ENCODE results near the gene SEPTIN3.
A peak's percentile ranks its signal among the peaks of the same experiment; 100 is the strongest.
"Not testable (repeated sequence)": the region's sequence is repeated elsewhere in the genome, so short reads cannot be mapped to it uniquely, and the experiment has no call there.

Gene SEPTIN3

DNA sequence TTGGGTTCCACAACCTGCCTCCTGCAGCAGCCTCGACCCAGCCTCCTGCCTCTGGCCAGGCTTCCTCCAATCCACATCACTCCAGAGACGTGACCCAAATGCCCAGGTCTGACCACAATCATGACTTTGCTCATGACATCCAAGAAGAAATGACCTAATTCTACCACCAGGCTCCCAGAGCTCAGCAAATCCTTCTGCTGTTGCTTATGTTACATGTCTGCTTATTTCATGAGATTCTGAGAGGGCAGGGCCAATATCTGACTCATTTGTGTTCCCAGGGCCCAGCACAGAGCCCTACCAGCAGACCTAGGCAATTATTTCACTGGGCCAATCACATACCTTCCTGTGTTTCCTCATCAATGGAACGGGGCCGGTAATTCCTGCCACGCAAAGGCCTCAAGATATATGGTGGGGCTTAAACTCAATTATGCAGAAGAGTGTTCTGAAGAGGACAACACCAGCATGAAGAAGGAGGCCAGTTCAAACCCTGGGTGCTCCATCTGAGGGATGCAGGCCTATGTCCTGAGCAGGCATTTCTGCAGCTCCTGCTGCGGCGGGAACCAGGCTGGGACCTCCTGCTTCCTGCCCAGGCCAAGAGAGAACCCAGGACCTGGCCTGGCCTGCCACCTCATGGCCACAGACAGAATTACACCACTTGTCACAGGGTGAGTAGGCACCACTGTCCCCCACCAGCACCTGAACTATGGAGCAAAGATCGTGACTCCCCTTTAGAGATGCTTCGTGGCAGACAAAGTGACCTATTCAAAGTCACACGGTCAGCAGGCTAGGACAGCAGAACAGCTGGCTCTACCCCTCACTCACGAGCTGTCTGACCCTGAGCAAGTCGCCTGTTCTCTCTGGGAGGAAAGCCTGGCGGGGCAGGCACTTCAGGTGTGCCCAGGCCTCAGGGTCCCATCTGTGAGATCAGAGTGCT is 28.1 kb upstream of the SEPTIN3 start:
- DNase-seq: peak; percentile 85

DNA sequence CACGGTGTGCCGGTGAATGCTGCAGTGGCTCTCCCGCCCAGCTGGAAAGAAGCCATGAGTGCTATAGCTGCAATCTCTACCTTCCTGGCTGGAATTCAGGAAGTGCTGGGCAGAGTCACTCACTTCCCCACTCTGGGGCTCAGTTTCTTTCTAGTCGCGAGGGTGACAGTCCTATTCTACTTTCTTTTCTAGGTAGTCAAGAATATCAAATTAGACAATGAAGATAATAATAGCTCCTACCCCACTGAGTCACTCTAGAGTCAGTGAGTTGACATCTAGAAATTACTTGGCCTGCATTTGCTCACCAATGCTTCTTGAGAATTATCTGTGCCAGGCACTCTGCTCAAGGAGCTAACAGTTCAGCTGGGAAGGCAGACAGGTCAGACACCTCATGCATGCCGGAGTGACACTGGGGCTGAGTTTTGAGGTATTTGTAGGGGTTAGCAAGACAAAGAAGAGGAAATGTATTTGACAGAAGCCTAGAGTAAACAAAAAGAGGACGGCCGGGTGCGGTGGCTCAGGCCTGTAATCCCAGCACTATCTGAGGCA is 25.5 kb upstream of the SEPTIN3 start:
- DNase-seq: no peak

DNA sequence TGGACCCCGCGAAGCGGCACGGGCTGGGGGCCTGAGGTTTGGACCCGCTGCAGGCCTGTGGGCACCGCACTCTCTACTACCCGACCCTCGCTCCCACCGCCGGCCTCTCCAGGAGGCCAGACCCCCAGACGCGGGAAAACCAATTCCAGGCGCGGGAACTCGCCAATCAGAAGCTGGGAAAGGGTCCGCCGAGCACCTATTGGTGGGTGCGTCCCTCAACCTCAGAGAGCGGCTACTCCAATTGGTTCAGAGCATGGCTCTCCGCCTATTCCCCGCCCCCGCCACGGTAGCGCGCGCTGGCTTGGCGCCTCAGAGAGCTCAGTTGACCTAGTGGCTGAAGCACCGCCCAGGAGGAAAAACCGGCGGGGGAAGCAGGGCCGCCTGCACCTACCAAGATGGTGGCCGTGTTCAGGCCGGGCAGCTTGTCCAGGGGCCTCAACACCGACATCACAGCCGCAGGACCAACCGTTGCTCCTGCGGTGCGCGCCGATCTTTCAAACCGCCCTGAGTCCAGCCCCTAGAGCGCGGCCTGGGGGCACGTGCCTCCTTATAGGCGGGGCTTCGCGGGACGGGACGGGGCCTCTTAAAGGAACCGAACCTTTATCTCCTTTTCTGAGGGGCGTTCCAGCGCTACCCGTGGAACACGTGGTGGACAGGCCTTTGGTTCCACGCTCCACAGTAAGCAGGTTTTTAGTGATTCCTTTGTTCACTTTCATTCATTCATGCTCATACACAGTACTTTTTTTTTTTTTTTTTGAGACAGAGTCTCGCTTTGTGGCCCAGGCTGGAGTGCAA is 22.4 kb upstream of the SEPTIN3 start, which contains the start of gene CENPM:
TSS of gene CENPM (minus strand) at position 524 of the 795 bp plus-strand sequence. CDS start at position 448, 76 bp downstream.
- DNase-seq: peak; percentile 81

DNA sequence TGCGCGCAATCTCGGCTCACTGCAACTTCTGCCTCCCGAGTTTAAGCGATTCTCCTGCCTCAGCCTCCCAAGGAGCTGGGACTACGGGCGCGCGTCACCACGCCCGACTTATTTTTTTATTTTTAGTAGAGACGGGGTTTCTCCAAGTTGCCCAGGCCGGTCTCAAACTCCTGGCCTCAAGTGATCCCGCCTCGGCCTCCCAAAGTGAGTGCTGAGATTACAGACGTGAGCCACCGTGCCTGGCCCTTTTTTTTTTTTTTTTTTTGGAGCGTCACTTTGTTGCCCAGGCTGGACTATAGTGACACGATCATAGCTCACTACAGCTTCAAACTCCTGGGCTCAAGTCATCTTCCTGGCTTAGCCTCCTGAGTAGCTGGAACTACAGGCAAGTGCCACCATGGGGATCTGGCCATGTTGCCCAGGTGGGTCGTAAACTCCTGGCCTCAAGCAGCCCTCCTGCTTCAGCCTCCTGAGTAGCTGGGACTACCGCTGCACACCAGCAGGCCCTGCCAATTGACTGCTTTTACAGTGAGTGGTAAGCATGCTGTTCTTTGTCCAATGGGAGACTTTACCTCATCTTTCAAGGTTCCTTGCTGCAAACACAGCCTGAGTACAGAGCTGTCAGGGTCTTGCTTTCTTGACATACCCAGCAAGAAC is 21.7 kb upstream of the SEPTIN3 start:
- DNase-seq: no peak

DNA sequence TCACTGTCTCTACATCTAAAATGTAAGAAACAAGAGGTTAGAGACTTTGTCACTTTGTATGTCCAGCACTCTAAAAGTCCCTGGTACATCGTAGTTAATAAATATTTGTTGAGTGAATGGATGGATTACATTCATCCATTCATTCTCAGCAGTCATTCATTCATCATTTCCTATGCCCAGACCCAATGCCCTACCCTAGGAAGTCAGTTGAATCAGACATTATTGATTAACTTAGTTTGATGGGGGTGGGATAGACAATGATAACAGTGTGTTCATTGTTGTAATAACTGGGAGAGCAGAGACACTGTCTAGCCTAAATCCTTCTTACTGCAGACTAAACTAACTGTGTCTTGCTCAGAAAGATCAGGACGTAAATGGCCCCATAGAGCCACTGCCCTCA is 21.1 kb upstream of the SEPTIN3 start:
- no peak for DNase-seq

DNA sequence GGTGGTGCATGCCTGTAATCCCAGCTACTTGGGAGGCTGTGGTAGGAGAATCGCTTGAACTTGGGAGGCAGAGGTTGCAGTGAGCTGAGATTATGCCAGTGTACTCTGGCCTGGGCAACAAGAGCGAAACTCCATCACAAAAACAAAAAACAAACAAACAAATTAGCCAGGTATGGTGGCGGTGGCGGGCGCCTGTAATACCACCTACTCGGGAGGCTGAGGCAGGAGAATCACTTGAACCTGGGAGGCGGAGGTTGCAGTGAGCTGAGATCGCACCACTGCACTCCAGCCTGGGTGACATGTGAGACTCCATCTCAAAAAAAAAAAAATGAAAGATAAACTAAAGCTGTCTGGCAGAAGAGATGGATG is 20.3 kb upstream of the SEPTIN3 start:
- not testable (repeated sequence) for DNase-seq

DNA sequence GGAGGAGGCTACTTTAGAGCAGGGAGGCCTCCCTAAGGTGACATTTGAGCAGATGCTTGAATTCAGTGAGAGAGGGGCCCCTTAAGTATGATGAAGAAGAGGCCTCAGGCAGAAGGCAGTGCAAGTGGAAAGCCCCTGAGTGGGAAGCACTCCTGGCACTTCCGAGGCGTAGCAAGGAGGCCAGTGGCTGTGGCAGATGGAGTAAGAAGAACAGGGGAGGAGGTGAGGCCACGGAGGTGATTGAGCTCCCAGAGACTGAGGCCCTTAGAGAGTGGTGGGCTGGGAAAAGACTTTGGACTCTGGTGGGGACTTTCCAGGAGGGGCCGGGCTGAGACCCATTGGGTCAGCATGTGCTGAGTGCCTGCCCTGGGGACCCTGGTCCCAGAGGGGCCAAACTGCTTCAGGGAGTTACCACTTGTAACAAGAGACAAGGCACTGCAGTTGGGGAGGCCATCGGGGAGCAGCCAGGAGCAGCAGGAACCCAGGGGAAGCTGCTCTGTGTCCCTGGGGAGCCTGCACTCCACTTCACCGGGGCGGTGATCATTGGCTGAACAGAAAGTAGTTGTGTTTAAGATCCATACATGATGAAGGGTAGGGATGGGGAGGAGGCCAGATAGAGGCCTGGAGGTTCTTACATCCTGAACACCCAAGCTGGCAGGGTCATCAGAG is 19.8 kb upstream of the SEPTIN3 start:
- no peak for DNase-seq

DNA sequence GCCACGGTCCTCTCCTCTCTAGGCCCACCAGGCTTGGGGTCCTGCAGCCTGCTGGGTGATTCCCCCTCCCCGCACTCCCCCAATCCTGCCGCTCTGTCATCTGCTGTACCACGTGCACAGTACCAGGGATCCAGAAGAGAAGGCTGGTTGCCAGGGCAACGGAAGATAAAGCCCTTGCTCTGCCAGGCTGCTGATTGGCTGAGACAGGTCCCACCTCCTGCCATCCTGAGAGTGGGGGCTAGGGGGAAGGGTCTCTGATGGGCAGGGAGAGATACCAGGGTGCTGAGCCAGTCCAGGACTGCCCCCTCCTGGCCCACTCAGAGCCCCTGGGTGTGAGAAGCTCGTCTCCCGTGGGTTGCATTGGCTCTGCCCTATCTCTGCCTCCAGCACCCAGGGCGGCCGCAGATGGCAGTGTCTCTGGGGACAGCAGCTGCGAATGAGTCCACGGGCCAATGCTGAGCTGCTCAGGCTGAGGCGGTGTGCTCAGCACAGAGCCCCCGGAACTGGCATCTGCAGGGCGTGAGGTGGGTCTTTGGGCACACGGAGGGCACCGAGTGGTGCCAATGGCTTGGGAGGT is 17.3 kb upstream of the SEPTIN3 start, which contains the start of gene SMIM45:
TSS of gene SMIM45 (plus strand) at position 253 of the 577 bp plus-strand sequence.
- DNase-seq: no peak

DNA sequence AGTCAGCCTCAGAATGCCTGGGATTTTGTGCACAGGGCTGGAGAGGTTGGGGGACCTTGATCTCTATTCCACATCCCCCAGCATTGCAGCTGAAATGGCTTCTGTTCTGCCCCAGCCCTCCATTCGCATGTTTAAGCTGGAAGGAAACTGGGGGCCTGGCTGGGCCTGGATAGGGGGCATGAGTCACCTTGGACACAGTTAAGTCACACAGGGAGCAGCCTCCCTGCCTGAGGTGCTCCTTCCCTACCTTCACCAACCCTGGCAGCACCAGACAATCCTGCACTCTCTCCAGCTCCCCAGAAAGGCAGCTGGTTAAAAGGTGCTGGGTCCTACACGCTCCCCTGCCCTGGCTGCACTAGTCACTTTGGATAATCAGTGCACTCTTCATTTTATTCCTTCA is 16.5 kb upstream of the SEPTIN3 start:
- DNase-seq: no peak

DNA sequence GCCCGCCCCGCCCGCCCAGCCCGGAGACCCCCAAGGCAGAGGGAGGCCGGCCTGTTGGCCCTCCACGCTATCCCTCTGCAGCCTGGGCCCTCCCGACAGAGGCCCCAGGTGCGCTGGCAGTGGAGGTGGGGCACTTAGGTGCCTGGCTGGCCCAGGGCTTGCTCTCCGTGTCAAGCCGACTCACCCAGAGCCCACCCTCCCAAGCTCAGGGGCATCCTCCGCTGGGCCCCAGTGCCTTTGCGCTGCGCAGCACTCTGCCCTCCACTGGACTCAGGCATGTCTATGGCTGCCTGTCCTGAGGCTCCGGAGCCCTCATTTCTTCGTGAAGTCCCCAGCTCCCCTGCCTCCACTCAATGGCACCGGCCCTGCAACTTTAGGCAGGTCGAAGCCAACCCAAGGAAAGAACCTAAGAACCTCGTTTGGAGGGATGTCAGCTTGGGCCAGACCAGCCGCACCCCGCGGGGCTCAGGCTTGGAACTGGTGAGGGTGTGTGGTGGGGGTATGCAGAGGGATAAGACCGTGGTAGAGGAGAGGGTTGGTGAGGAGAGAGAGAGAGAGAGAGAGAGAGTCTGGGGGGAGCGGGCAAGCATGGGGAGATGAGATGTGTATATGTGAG is 11.2 kb upstream of the SEPTIN3 start:
- no peak for DNase-seq

DNA sequence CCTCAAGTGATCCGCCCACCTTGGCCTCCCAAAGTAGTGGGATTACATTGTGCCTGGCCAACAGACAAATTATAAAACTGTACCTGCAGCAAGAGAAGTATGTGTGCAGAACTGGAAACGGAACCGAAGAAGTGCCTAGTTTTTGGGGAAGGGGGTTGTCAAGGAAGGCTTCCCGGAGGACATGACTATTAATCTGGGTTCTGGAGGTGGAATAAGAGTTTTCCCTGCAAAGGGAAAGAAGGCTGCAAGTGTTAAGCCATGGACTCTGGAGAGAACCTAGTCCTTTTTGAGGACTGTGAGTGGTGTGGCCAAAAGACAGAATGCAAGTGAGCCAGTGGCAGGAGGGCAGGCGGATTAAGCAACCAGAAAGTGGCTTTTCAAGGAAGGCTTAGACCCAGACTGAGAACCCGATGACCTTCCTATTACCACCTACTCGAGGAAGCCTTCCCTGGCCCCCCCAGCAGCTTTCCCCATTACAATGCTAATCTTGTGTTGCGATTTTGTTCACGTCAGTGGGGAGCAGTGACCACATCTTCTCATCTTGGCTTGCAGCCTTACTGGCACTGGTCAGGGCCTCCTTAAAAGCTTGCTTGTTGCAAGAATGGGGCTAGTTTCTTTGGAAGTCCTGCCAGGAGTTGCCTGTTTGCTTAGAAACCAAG is 5.7 kb upstream of the SEPTIN3 start:
- no peak for DNase-seq

DNA sequence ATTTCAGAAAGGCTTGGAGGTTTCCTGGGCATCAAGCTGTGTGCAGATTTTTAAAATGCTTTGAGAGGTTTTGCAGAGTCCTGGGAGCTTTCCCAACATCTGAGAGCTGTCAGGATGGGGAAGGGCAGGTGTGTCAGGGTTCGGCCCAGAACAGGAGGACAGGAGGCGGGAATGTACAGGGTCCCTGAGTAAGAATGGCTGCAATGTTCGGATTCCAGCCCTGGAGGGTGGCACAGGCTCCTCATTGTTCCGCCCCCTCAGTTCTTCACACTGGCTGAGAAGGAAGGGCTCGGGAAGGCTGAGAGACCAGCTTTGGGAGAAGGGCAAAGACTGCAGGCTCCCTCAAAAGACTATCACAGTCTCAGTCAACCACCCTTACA is 5.1 kb upstream of the SEPTIN3 start:
- no peak for DNase-seq

DNA sequence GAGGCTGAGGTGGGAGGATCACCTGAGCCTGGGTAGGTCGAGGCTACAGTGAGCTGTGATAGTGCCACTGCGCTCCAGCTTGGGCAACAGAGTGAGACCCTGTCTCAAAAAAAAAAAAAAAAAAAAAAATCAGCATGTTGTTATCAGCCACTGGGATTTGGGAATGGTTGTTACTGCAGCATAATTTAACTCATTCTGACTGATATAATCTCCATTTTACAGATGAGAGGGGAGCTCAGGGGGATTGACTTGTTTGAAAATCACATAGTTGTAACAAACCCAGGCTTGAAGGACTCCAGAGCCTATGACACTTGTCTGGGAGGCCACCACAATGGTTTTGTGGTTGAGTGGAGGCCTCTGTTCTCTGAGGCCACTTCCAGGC is 3.0 kb upstream of the SEPTIN3 start:
- no peak for DNase-seq

DNA sequence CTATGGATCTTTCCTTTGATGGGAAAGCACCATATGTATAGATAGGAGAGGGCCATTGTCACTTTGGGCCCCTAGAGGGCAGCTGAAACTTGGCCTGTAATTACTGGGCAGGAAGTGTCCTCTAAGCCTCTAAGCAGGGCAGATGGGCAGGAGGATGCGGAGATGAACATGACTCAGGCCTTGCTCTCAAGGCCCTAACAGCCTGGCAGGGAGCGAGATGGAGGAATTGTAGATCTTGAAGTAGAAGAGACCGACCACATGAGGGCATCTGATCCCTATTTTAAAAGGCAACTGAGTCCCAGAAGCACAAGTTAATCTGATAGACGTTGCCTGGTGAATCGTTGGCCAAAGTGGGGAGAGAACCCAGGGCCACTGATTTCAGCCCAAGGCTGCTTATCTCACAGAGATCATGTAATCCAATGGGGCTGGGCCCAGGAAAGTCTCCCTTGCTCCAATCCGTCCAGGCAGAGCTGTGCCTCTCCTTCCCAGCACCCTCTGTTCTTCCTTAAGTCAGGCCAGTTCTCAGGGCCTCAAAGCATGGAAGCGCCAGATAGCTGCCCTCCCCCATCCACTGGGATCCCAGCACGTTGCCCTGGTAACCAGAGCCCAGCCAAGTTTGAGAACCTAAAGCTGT is 2.5 kb upstream of the SEPTIN3 start:
- peak; percentile 16 for DNase-seq

DNA sequence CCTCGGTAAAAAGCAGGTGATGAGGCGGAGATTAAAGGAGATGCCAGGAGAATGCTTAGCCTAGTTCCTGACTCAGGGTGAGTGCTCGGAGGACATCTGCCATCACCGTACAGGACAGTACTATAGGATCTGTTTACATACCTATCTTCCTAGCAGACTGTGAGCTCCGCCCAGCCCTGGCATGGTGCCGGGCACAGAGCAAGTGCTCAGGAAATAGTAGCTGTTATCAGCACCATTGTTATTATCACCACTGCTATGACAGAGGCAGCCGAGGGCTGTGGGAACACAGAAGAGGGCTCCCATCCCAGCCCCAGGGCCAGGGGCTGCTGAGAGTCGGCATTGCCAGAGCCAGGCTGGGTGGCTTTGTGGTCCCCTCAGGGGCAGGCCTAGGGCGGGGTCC is 642 bp upstream of the SEPTIN3 start:
- no peak for DNase-seq

DNA sequence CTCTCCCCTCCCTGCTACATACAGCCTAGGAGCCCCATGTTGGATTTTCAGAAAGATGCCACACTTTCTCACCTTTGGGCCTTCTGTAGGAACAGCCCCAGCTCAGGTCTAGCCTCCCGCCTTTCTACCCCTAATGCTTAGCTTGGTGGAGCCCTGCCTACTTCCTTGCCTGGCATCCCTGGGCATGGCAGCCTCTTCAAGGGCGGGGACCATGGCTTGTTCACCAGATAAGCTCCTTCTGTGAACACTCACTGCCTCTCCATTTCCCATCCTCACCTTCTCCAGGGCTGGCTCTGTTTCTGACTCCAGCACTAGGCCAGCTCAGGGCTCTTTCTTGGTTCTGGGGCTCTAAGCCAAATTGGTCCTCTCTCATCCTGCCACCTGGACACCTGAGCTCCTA is 1.4 kb downstream of the SEPTIN3 start:
- no peak for DNase-seq

DNA sequence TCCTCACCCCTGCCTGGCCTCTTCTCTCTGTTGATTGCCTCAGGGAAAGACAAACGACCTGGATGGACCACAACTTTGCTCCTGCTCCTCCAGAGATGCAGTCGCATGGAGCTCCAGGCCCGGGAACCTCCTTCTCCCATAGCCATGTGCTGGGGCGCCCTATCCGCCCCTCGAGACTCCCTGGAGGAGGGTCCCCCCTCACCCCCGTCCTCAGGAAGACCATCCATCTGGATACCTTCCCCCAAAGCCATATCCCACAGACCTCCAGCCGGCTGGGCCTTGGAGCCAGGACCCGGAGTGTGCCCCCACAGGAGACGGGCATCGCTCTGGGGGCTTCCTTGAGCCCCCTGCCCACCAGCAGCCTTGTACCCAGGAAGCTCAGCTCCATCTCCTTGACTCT is 2.2 kb downstream of the SEPTIN3 start:
- no peak for DNase-seq

DNA sequence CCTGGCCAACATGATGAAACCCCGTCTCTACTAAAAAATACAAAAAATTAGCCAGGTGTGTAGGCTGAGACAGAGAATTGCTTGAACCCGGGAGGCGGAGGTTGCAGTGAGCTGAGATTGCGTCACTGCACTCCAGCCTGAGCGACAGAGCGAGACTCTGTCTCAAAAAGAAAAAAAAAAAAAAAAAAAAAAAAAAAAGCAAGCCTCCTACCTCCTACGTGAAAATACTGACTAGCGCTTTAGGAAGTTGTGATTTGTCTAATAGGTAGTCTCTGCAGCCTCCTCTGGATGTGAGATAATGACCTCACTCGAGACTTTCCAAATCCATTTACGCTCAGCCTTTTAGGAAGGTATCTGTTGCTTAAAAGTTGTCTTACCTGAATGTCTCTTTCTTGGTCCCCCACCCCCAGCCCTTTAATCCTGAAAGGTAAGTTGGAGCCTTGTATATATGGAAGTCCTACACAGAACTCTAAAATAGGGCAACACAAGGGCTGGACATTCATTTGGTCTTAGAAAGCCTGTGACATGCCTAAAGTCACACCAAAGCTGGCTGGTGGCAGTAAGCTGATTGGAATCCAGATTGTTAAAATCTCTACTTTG is 5.5 kb downstream of the SEPTIN3 start:
- no peak for DNase-seq

DNA sequence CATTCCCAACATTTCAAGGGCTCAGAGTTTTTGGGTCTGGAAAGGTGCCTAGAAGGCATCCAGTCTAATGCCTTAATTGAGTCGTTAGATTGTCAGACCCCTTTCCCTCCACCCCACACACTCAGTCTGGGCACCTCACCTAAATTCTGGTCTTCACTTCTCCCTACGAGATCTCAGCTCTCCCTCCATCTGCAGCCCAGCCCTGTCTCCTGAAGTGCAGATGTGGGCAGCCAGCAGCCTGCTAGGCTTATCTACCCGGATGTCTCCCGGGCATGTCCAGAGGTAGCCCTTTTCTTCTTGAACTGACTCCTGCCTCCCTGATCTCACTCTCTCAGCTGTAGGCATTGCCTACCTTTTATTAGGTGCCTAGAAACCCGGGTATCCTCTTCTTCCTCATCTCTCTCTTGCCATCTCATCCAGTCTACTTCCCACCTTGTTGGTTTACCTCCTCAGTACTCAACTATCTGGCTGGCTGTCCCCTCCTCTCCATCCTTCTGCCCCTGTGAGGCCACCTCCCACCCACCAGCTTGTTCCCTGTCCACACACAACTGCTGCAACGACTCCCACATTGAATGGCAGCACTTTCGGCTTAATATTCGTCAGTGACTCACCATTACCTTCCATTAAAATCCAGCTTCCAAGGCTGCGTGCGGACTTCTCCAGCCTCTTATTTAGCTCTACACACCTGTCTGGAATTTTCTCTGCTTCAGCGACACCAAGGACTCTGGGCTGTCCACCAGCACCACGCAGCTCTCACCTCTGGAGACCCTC is 6.2 kb downstream of the SEPTIN3 start:
- DNase-seq: no peak
